Activated naive CD4-positive, alpha-beta T cell treated with Interleukin-2 at 50 U/mL for 16 hours (primary cell): ENCODE results near the gene TIFAB.

Experiments used
- DNase-seq: peaks from one replicate; pipeline ENCODE4 v3.0.0-alpha.2; 2020

Gene TIFAB

DNA sequence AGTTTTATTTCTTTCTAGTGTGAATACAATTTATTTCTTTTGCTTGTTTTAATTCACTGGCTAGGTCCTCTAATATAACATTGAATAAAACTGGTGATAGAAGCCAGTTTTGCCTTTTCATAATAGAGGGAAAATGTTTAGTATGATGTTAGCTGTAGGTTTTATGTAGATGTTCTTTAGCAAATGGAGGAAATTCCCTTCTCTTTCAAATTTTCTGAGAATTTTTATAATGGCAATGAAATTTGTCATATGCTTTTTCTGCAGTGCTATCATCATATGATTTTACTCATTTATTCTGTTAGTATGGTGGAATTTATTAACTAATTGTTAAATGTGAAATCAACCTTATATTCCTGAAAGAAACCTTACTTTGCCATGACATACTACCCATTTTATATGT, 35.1 kb downstream of the TIFAB start:
- DNase-seq, result no peak

DNA sequence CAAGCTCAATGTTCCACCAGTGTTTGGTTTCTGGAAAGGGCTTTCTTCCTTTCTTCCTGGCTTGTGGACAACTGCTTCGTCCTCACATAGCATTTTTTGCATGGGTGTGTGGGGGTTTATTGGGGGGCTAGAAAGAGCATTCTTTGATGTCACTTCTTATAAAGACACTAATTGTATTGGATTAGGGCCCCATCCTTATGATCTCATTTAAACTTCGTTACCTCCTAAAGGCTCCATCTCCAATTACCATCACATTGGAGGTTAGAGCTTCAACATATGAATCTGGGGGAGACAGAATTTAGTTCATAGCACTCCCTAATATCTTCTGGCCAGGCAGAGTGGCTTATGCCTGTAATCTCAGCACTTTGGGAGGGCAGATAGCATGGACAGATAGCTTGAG, 47.1 kb downstream of the TIFAB start:
- no peak for DNase-seq

DNA sequence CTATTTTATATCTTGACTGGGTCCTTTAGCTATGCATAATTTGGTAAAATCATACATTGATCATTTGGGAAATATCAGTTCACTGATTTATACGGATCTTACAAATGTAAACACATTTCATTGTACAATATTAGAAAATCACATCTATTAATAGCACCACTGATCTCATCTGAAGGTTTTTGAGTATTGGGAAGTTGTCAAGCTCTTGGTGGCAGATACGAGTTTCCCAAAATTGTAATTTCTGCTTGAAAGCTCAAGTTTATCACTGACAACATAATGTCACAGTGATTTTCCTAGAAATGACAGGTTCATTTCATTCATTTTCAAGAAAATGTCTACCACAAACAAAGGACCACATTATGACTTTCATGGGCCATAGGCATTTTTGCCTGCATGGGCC, 50.1 kb downstream of the TIFAB start:
- DNase-seq, result no peak

DNA sequence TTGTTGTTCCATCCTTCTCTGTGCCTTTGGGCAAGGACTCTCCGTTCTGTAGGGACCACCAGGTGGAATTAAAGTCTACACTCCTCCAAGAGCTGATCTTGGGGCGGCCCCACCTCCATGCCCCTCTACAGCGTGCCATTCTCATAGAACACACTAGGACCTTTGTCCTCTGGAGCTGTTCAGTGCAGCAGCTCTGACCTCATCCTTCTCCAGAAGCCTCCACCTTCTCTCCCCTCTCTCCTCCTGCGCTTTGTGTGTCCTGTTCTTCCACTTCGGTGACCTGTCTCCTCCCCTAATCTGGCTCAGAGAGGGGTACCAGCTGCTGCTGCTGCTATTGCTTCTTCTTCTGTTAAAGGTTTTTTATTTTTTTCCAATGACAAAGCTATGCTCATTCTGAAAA, 51.3 kb downstream of the TIFAB start:
- no peak for DNase-seq

DNA sequence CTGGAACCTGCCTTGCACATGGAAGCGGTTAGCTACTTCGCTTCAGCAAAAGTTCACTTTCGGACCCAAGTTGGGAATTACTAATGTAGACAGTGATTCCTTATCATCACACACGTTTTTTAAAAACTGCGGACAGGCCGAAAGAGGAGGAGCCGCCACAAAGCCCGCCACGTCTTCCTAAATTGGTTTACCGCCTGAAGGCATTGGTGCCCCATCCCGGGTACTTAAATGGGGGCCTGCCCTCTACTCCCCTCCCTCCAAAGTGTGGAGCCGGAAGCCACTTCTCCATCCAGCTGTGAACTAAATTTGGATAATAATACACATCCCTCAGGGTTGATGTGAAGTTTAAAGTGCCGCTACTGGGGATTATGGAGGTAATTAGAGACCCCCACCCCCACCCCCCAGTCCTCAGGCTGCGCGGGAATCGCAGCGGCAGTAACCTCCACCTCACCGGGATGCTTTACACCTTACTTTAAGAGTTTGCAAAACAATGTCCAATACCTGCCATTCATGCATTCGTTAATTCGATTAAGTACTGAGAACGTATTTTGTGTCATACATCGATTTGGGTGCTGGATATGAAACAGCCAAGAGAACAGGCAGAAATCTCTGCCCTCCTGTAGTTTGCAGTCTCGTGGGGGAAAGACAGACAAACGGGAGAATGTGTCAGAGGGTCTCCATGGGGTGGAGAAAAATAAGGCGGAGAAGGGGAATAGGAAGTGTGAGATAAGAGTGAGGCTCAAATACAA, 52.2 kb downstream of the TIFAB start:
- DNase-seq, result no peak

DNA sequence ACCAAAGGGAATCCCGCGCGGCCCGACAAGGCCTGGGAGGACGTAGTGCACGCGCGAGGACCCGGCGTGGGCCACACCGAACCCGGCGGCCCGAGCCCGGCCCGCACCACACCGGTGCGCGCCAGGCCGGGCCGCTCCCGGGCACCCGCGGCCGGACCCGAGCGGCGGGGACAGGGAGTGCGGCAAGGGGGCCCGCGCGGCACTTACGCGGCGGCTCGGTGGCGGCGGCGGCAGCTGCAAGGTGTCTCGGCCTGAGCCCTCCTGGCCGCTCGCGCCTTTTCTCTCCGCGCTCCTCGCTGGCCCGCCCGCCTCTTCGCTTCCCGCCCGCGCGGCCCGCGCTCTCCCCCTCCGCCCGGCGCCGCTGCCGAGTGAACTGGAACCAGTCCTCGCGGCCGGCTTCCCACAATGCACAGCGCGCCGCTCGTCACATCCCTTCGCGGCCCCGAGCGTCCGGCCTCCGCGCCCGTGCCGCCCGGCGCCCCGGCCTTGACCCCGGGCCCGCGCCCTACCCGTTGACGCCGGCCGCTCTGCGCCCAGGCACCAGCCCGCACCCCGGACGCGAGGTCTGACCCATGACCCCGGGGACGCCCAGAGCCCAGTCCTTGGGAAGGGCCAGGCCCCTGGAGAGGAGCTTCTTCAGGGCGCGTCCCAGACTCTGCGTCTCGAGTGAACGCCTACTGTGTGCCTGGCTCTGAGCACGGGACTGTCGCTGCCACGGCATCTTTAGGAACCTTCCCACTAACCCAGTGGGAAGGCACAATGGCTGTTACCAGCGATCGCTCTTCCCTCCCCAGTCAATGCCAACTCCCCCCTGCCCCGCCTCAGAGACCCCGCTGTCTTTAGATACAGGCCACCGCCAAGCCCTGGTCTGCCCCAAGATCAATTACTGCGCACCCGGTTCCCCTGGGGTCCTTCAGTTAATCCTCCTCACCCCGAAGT, 53.0 kb downstream of the TIFAB start, which contains the start of gene MACROH2A1:
MACROH2A1 (minus strand) TSS at position 377 of the 939 bp plus-strand sequence. CDS start 10,138 bp downstream, outside the sequence.
- peak; percentile 83 for DNase-seq

DNA sequence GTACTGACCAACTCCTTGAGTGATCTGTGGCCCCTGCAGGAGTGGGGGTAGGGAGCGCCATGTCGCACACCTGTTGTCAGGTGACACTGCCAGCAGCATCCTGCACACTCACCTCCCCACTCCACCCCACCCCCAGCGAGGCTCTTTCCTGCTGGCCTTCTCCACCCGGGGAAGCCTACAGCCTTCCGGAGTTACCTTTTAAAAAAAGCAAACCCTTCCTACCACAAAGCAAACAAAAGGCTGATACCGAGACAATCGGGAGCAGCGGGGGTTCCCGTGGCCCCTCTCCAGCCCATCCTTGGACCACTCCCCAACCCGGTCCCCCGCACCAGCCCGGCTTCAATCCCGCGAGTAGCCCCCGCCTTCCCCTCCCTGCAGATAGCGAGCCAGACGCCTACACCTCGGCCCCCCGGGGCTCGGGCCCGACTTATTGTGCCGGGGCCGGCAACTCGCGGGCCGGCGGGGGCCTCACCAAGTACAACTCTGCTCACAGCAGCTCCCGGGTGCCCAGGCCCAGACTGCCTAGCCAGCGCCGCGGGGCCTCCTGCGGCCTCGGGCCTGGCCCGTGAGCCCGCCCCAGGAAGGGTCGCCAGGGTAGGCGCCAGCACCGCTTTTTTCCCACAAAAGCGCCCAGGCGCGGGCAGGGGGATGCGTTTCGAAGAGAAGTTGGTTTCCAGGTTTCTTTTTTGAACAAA, 53.8 kb downstream of the TIFAB start:
- peak; percentile 43 for DNase-seq
